Colonic mucosa (tissue), 4 donors: Measurements from ENCODE around the gene DSCAML1. TPM values are rescaled to one million over a fixed set of nuclear protein-coding genes. Genes with fewer than 3 reads are reported as not detected.

Source experiments
- DNase-seq: peaks from one replicate; pipeline ENCODE4 v3.0.0-alpha.2; 2020
- H3K27ac ChIP-seq: fragments of 200-600 bp; one replicate; pipeline ENCODE4 v1.8.0; 2021
- H3K27me3 ChIP-seq: fragments of 200-600 bp; one replicate; pipeline ENCODE4 v1.8.0; 2021
- H3K36me3 ChIP-seq: fragments of 200-600 bp; one replicate; pipeline ENCODE4 v1.8.0; 2021
- H3K4me1 ChIP-seq: fragments of 200-600 bp; one replicate; pipeline ENCODE4 v1.8.0; 2021; ENCODE audit warnings: mild to moderate bottlenecking
- H3K4me3 ChIP-seq: fragments of 200-600 bp; one replicate; pipeline ENCODE4 v1.8.0; 2021
- H3K9ac ChIP-seq, 2 donors: one replicate each; pipeline ENCODE4 v1.7.0; 2013; ENCODE audit warnings: control low read depth in 2 of 2, low read depth in 2 of 2, low read length in 2 of 2
- H3K9me3 ChIP-seq: fragments of 200-600 bp; one replicate; pipeline ENCODE4 v1.8.0; 2021
- CTCF ChIP-seq: fragments of 200-600 bp; IDR thresholded peaks from one replicate; pipeline ENCODE4 v1.8.0; 2022; ENCODE audit warnings: antibody characterized with exemption, mild to moderate bottlenecking
- intact Hi-C: fragments of 100-400 bp; cut with DNase I; formaldehyde crosslinking; loops from one replicate; pipeline ENCODE4 v1.14.1; 2022
- total RNA-seq, 2 donors: library from RNA; stranded (reverse); fragmentation: NEBNext Ultra II Directional in 1 of 2; extraction: Animal tissue kit (Norgen Biotek cat#: 25700) in 1 of 2; gene quantifications; one replicate each; pipeline ENCODE4 v1.2.1, GENCODE V29; 2021
- donor health status: healthy.
- donor health status: DM: no; HTN: no; CAD: no.
- donor health status: DM: no; HTN: no; CAD: no.

Gene DSCAML1
- total RNA-seq, 2 donors from 2014 or later = 1.2 to 4.3 TPM

GRCh38 chr11:117840881-117841550, 44.0 kb upstream of the DSCAML1 start:
- H3K9me3 ChIP-seq = no peaks in the 10 kb centered on the region
- no peaks in the 10 kb centered on the region for H3K36me3 ChIP-seq
- TF ChIP-seq CTCF = no peak
- DNase-seq = no peak
- no peak overlapping the region for H3K9ac ChIP-seq
- H3K4me1 ChIP-seq = no peaks in the 10 kb centered on the region
- no peak overlapping the region for H3K27ac ChIP-seq
- no peak overlapping the region for H3K4me3 ChIP-seq
- H3K27me3 ChIP-seq = no peaks in the 10 kb centered on the region
- intact Hi-C loops = loop anchor here (5.0 kb wide), 1 partner anchor 211 kb away; no protein-coding TSS in a partner anchor

GRCh38 chr11:117839936-117840813, 43.2 kb upstream of the DSCAML1 start:
- no peaks in the 10 kb centered on the region for H3K27me3 ChIP-seq
- no peaks in the 10 kb centered on the region for H3K4me1 ChIP-seq
- DNase-seq = no peak
- H3K4me3 ChIP-seq = no peak overlapping the region
- no peak overlapping the region for H3K9ac ChIP-seq
- intact Hi-C loops = loop anchor here (5.0 kb wide), 1 partner anchor 212 kb away; no protein-coding TSS in a partner anchor
- H3K36me3 ChIP-seq = no peaks in the 10 kb centered on the region
- no peak overlapping the region for H3K27ac ChIP-seq
- H3K9me3 ChIP-seq = no peaks in the 10 kb centered on the region
- TF ChIP-seq CTCF = no peak

- no peak for TF ChIP-seq CTCF
- Histone ChIP-seq H3K4me3 (no peak overlapping the region), H3K9ac (no peak overlapping the region), H3K4me1 (no peaks in the 10 kb centered on the region), H3K9me3 (no peaks in the 10 kb centered on the region), H3K27me3 (no peaks in the 10 kb centered on the region), H3K36me3 (no peaks in the 10 kb centered on the region), H3K27ac (no peak overlapping the region)
- DNase-seq = no peak
- intact Hi-C loops = no loop called here
These were observed 42.4 kb upstream of the DSCAML1 start for GRCh38 chr11:117839380-117839881.

GRCh38 chr11:117838901-117839300, 41.9 kb upstream of the DSCAML1 start:
- H3K27ac ChIP-seq = no peak overlapping the region
- no peak overlapping the region for H3K4me3 ChIP-seq
- H3K4me1 ChIP-seq = no peaks in the 10 kb centered on the region
- no peak for TF ChIP-seq CTCF
- no peak for DNase-seq
- no peak overlapping the region for H3K9ac ChIP-seq
- H3K9me3 ChIP-seq = no peaks in the 10 kb centered on the region
- H3K36me3 ChIP-seq = no peaks in the 10 kb centered on the region
- no peaks in the 10 kb centered on the region for H3K27me3 ChIP-seq
- intact Hi-C loops = no loop called here

GRCh38 chr11:117837791-117838190, 40.8 kb upstream of the DSCAML1 start:
- TF ChIP-seq CTCF = no peak
- no peak overlapping the region for H3K27ac ChIP-seq
- DNase-seq = no peak
- no peaks in the 10 kb centered on the region for H3K27me3 ChIP-seq
- H3K9ac ChIP-seq = no peak overlapping the region
- H3K9me3 ChIP-seq = no peaks in the 10 kb centered on the region
- H3K4me1 ChIP-seq = no peaks in the 10 kb centered on the region
- H3K4me3 ChIP-seq = no peak overlapping the region
- no peaks in the 10 kb centered on the region for H3K36me3 ChIP-seq
- intact Hi-C loops = no loop called here
